ENCODE data around the gene XKR8.

Gene XKR8

DNA sequence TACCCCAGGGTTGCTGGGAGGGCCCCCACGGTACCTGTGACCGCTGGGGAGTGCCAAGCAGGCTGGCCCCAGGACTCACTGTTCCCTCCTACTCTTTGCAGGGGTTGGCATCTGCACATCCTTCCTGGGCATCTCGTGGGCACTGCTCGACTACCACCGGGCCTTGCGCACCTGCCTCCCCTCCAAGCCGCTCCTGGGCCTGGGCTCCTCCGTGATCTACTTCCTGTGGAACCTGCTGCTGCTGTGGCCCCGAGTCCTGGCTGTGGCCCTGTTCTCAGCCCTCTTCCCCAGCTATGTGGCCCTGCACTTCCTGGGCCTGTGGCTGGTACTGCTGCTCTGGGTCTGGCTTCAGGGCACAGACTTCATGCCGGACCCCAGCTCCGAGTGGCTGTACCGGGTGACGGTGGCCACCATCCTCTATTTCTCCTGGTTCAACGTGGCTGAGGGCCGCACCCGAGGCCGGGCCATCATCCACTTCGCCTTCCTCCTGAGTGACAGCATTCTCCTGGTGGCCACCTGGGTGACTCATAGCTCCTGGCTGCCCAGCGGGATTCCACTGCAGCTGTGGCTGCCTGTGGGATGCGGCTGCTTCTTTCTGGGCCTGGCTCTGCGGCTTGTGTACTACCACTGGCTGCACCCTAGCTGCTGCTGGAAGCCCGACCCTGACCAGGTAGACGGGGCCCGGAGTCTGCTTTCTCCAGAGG lies 6.8 kb downstream of the XKR8 start:
- no peak for DNase-seq (ENCODE audit: low read depth, low spot score)
- Histone ChIP-seq H3K36me3 (ENCODE audit: insufficient read depth, insufficient read length, low read length) (peaks cover 65% of the 10 kb centered on the region), H3K9ac (ENCODE audit: insufficient read length, low read depth) (no peak overlapping the region), H3K27me3 (ENCODE audit: insufficient read depth, insufficient read length) (no peaks in the 10 kb centered on the region), H3K9me3 (ENCODE audit: insufficient read depth, low read length) (no peaks in the 10 kb centered on the region), H3K4me3 (ENCODE audit: insufficient read length, low read depth) (no peak overlapping the region), H3K4me1 (ENCODE audit: insufficient read depth, insufficient read length) (peaks cover 6% of the 10 kb centered on the region)
- TF ChIP-seq SUZ12 (IDR thresholded peaks at IDR 0.05; ENCODE audit: extremely low read depth, insufficient read depth, insufficient read length) (no peak), ZNF274 (IDR thresholded peaks at IDR 0.05; ENCODE audit: low read depth, low read length) (no peak), YY1 (IDR thresholded peaks at IDR 0.05; ENCODE audit: insufficient read depth, insufficient read length) (no peak)

DNA sequence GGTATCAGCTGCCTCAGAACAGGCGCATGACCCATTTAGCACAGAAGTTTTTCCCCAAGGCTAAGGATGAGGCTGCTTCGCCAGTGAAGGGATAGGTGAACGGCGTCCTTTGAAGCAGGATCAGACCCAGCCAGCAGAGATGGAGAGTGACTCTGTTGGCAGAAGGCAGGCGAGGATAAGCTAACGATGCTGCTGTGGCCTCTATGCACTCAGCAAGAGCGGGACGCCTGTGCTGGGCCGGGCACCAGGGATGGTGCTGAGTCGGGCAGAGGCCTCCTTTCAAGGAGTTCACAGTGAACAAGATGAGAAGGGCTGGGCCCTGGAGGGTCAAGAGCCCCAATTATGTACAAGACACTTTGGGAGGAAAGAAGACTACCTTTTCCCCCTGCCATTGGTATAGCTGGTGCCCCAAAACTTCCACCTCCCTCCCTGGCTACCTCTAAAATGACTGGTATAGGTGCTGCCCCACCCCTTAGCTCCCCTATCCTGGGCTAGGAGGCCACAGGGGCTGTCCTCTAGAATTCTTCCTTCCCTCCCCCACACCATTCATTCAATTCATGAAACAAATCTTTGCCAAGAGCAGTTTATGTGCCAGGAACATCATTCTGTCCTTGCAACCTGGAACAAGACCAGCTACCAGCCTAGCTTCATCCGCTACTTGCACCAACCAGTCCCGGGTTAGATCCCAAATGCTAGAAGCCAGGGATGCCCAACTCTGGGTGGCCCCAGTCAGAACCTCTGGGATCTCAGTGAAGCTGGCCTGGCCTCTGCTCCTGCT lies 7.5 kb downstream of the XKR8 start:
- Histone ChIP-seq H3K9ac (ENCODE audit: insufficient read length, low read depth) (no peak overlapping the region), H3K36me3 (ENCODE audit: insufficient read depth, insufficient read length, low read length) (peaks cover 69% of the 10 kb centered on the region), H3K9me3 (ENCODE audit: insufficient read depth, low read length) (no peaks in the 10 kb centered on the region), H3K4me1 (ENCODE audit: insufficient read depth, insufficient read length) (peaks cover 6% of the 10 kb centered on the region), H3K4me3 (ENCODE audit: insufficient read length, low read depth) (no peak overlapping the region), H3K27me3 (ENCODE audit: insufficient read depth, insufficient read length) (no peaks in the 10 kb centered on the region)
- DNase-seq (ENCODE audit: low read depth, low spot score), result no peak
- TF ChIP-seq YY1 (IDR thresholded peaks at IDR 0.05; ENCODE audit: insufficient read depth, insufficient read length) (no peak), SUZ12 (IDR thresholded peaks at IDR 0.05; ENCODE audit: extremely low read depth, insufficient read depth, insufficient read length) (no peak), ZNF274 (IDR thresholded peaks at IDR 0.05; ENCODE audit: low read depth, low read length) (no peak)

DNA sequence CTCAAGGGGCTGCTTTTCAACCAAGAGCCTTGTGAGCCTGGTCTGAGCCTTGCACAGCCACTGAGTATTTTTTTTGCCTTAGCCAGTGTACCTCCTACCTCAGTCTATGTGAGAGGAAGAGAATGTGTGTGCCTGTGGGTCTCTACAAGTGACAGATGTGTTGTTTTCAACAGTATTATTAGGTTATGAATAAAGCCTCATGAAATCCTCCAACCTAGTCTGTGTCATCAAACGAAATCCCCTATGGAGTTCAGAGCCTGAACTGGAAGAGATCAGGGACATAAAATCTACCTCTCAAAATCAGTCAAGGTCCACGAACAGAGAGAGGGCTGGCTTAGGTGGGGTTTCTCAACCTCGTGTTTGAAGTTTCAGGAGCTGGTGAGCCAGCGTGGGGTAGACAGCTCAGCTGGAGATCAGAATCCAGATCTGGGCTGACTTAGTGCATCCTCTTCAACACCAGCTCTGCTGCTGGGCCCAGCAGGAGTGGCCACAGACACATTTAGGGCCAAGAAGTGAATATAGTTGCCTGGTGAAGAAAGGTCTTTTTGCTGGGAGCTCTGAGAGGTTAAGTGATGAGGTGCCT lies 8.2 kb downstream of the XKR8 start:
- Histone ChIP-seq H3K36me3 (ENCODE audit: insufficient read depth, insufficient read length, low read length) (peaks cover 76% of the 10 kb centered on the region), H3K9me3 (ENCODE audit: insufficient read depth, low read length) (no peaks in the 10 kb centered on the region), H3K4me1 (ENCODE audit: insufficient read depth, insufficient read length) (peaks cover 10% of the 10 kb centered on the region), H3K9ac (ENCODE audit: insufficient read length, low read depth) (no peak overlapping the region), H3K27me3 (ENCODE audit: insufficient read depth, insufficient read length) (no peaks in the 10 kb centered on the region), H3K4me3 (ENCODE audit: insufficient read length, low read depth) (no peak overlapping the region)
- TF ChIP-seq YY1 (IDR thresholded peaks at IDR 0.05; ENCODE audit: insufficient read depth, insufficient read length) (no peak), SUZ12 (IDR thresholded peaks at IDR 0.05; ENCODE audit: extremely low read depth, insufficient read depth, insufficient read length) (no peak), ZNF274 (IDR thresholded peaks at IDR 0.05; ENCODE audit: low read depth, low read length) (no peak)
- DNase-seq (ENCODE audit: low read depth, low spot score), result no peak

DNA sequence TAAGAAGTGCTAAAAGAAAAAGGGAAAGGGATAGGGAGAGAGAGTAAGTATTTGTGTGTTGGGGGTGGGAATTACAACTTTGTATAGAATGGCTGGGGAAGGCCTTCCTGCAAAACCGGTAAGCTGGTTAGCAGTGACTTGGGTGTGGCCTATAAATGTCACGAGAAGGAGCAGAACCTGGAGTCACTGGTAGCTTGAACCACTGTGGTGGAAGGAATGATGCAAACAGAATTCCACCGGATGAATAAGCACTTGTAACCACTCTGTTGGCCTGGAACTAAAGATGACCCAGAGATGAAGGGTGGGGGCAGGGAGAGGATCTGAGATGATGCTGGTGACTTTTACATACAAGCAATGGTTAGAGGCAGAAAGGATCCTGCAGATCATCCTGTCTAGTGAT lies 8.9 kb downstream of the XKR8 start:
- H3K4me1 ChIP-seq (ENCODE audit: insufficient read depth, insufficient read length), result peaks cover 10% of the 10 kb centered on the region
- TF ChIP-seq SUZ12 (IDR thresholded peaks at IDR 0.05; ENCODE audit: extremely low read depth, insufficient read depth, insufficient read length) (no peak), ZNF274 (IDR thresholded peaks at IDR 0.05; ENCODE audit: low read depth, low read length) (no peak), YY1 (IDR thresholded peaks at IDR 0.05; ENCODE audit: insufficient read depth, insufficient read length) (no peak)
- H3K9me3 ChIP-seq (ENCODE audit: insufficient read depth, low read length), result no peaks in the 10 kb centered on the region
- H3K27me3 ChIP-seq (ENCODE audit: insufficient read depth, insufficient read length), result no peaks in the 10 kb centered on the region
- no peak overlapping the region for H3K9ac ChIP-seq (ENCODE audit: insufficient read length, low read depth)
- DNase-seq (ENCODE audit: low read depth, low spot score), result no peak
- peaks cover 76% of the 10 kb centered on the region for H3K36me3 ChIP-seq (ENCODE audit: insufficient read depth, insufficient read length, low read length)
- no peak overlapping the region for H3K4me3 ChIP-seq (ENCODE audit: insufficient read length, low read depth)

DNA sequence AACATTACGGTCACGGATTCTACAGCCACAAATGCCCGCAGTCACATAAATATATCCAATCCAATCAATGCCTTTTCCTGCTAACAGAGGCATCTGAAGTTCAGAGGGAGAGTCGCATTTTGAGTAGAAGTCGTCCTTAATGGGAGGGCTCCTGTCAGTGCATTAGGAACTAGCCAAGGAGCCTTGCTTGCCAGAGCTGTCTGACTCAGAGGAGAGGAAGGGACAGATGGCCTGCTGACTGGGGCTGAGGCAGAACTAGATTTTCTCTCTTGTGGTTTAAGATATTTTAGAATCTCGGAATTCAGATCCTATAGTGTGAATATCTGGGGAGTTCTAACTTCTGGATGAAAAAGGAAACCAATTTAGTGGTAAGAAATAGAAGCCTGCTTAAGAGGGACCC lies 10.6 kb downstream of the XKR8 start:
- H3K4me1 ChIP-seq (ENCODE audit: insufficient read depth, insufficient read length), result peaks cover 10% of the 10 kb centered on the region
- H3K9me3 ChIP-seq (ENCODE audit: insufficient read depth, low read length), result no peaks in the 10 kb centered on the region
- no peak for DNase-seq (ENCODE audit: low read depth, low spot score)
- H3K27me3 ChIP-seq (ENCODE audit: insufficient read depth, insufficient read length), result no peaks in the 10 kb centered on the region
- H3K4me3 ChIP-seq (ENCODE audit: insufficient read length, low read depth), result no peak overlapping the region
- H3K36me3 ChIP-seq (ENCODE audit: insufficient read depth, insufficient read length, low read length), result peaks cover 75% of the 10 kb centered on the region
- no peak overlapping the region for H3K9ac ChIP-seq (ENCODE audit: insufficient read length, low read depth)
- no peak for TF ChIP-seq ZNF274 (IDR thresholded peaks at IDR 0.05; ENCODE audit: low read depth, low read length)
- no peak for TF ChIP-seq YY1 (IDR thresholded peaks at IDR 0.05; ENCODE audit: insufficient read depth, insufficient read length)
- TF ChIP-seq SUZ12 (IDR thresholded peaks at IDR 0.05; ENCODE audit: extremely low read depth, insufficient read depth, insufficient read length), result no peak

DNA sequence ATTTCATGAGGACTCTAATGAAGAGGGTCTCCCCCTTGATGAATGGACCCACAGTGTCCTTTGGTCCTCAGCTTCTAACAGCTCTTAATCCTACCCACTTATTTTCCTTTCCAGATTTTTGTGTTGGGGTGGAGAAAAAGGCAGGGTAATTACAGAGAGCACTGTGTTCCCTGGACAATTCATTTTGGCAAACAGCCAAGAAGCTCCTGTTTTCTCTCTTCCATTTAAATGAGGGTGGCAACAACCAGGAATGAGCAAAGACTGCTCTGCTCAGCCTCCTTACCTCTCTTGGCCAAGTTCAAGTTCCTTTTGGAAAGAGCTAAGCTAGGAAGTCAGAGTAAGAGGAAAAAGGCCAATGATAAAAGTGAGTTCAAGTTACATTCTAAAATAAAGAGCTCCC lies 11.9 kb downstream of the XKR8 start:
- Histone ChIP-seq H3K36me3 (ENCODE audit: insufficient read depth, insufficient read length, low read length) (peaks cover 71% of the 10 kb centered on the region), H3K4me1 (ENCODE audit: insufficient read depth, insufficient read length) (peaks cover 8% of the 10 kb centered on the region), H3K27me3 (ENCODE audit: insufficient read depth, insufficient read length) (no peaks in the 10 kb centered on the region), H3K9me3 (ENCODE audit: insufficient read depth, low read length) (no peaks in the 10 kb centered on the region), H3K4me3 (ENCODE audit: insufficient read length, low read depth) (no peak overlapping the region), H3K9ac (ENCODE audit: insufficient read length, low read depth) (no peak overlapping the region)
- DNase-seq (ENCODE audit: low read depth, low spot score), result no peak
- TF ChIP-seq YY1 (IDR thresholded peaks at IDR 0.05; ENCODE audit: insufficient read depth, insufficient read length) (no peak), ZNF274 (IDR thresholded peaks at IDR 0.05; ENCODE audit: low read depth, low read length) (no peak), SUZ12 (IDR thresholded peaks at IDR 0.05; ENCODE audit: extremely low read depth, insufficient read depth, insufficient read length) (no peak)

DNA sequence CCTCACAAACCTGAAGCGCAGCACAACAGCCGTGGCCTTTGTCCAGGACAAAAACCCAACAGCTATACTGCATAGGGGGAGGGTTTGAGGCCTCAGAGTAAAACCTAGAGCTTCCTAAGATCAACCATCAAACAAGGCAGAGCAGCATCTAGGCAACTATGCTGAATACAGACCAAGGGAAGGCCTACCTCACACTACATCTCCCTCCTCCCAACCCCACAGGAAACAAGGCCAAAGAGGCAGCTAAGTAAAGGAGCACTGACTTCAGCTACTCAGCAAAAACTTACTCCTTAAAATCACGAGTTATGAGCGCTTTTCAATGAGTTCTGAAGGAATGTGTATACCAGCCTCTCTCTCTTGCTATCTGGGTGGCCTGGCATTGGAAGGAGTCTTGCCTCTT lies 12.4 kb downstream of the XKR8 start:
- Histone ChIP-seq H3K4me1 (ENCODE audit: insufficient read depth, insufficient read length) (peaks cover 4% of the 10 kb centered on the region), H3K36me3 (ENCODE audit: insufficient read depth, insufficient read length, low read length) (peaks cover 71% of the 10 kb centered on the region), H3K9me3 (ENCODE audit: insufficient read depth, low read length) (no peaks in the 10 kb centered on the region), H3K4me3 (ENCODE audit: insufficient read length, low read depth) (no peak overlapping the region), H3K9ac (ENCODE audit: insufficient read length, low read depth) (no peak overlapping the region), H3K27me3 (ENCODE audit: insufficient read depth, insufficient read length) (no peaks in the 10 kb centered on the region)
- DNase-seq (ENCODE audit: low read depth, low spot score), result no peak
- TF ChIP-seq ZNF274 (IDR thresholded peaks at IDR 0.05; ENCODE audit: low read depth, low read length) (no peak), SUZ12 (IDR thresholded peaks at IDR 0.05; ENCODE audit: extremely low read depth, insufficient read depth, insufficient read length) (no peak), YY1 (IDR thresholded peaks at IDR 0.05; ENCODE audit: insufficient read depth, insufficient read length) (no peak)

Measured in NT2/D1 (cell line).